ENCODE measurements around the gene NIPAL3.

GRCh38 chr1:24451746-24452145 lies 36.1 kb downstream of the NIPAL3 start:
- TF ChIP-seq CTCF (IDR thresholded peaks at IDR 0.05) (no peak), ATF2 (CRISPR knock-in tag; IDR thresholded peaks at IDR 0.05; ENCODE audit: borderline replicate concordance, low read depth) (no peak)
